HCT116 (cell line): ENCODE data around the gene KCMF1. TPM values are rescaled to one million over a fixed set of nuclear protein-coding genes. Genes with fewer than 3 reads are reported as not detected.

Experiments used
- ATAC-seq: fragments of 200-7000 bp; cut with Tn5 transposase; 2 replicates; pipeline ENCODE4 v1.9.1; 2020; ENCODE audit warnings: mild to moderate bottlenecking, moderate library complexity
- BruUV-seq: library from RNA; stranded (reverse); fragments of 400-500 nt; replicated peaks from 2 replicates; lab custom pipeline; 2021; lab: Mats Ljungman, UMichigan
- CTCF ChIA-PET: fragments of 300-600 bp; sonication (Branson Sonifier 250); formaldehyde crosslinking; loops from one replicate; lab custom pipeline; 2021; ENCODE audit warnings: antibody characterized with exemption; lab: Charles Lee
- POLR2A ChIA-PET: fragments of 300-600, 350-600 bp; sonication (Branson Sonifier 250); formaldehyde crosslinking; loops from one replicate; lab custom pipeline; 2021; ENCODE audit warnings: antibody characterized with exemption; lab: Charles Lee
- RAD21 ChIA-PET, 2 experiments: fragments of 300-600 bp; sonication (Branson Sonifier 250); formaldehyde crosslinking; loops; one replicate each; lab custom pipeline; 2023; ENCODE audit warnings: low total read pairs in 2 of 2; ENCODE audit not compliant: uncharacterized antibody in 2 of 2, unreplicated experiment in 2 of 2, low non-redundant PET in 1 of 2; lab: Charles Lee
- DNase-seq: peaks from one replicate; pipeline ENCODE4 v3.0.0-alpha.2; 2010; ENCODE audit warnings: low read depth, low spot score
- H2AFZ ChIP-seq: fragments of 200-600 bp; shearing (Covaris generic), sonication (generic); 2 replicates; pipeline ENCODE4 v1.6.1; 2017; ENCODE audit warnings: low read depth, mixed run types, mixed read lengths, antibody characterized with exemption, low read length; ENCODE audit not compliant: poor library complexity, severe bottlenecking
- H3K27ac ChIP-seq: 2 replicates; pipeline ENCODE4 v1.5.1; 2012; ENCODE audit warnings: low read depth, low read length
- H3K27me3 ChIP-seq: fragments of 200-600 bp; sonication (generic); 2 replicates; pipeline ENCODE4 v1.6.1; 2016; ENCODE audit warnings: mixed run types, low read length, mixed read lengths; ENCODE audit not compliant: insufficient read depth
- H3K36me3 ChIP-seq, 2 experiments: fragments of 200-500 bp in 1 of 2; fragments of 200-600 bp in 1 of 2; sonication (Bioruptor generic) in 1 of 2; sonication (generic) in 1 of 2; 2 replicates each; pipeline versions ENCODE4 v1.5.1 to v1.6.1; 2014 to 2016; ENCODE audit warnings: low read length in 2 of 2, inconsistent platforms in 1 of 2, mixed read lengths in 1 of 2, mixed run types in 1 of 2; ENCODE audit not compliant: insufficient read depth in 2 of 2, control insufficient read depth in 1 of 2
- H3K4me1 ChIP-seq, 2 experiments: fragments of 200-600 bp in 1 of 2; sonication (generic) in 1 of 2; 2 replicates each; pipeline versions ENCODE4 v1.5.1 to v1.6.1; 2012 to 2017; ENCODE audit warnings: low read length in 2 of 2, inconsistent platforms in 1 of 2, mild to moderate bottlenecking in 1 of 2, mixed read lengths in 1 of 2, mixed run types in 1 of 2, moderate library complexity in 1 of 2; ENCODE audit not compliant: insufficient read depth in 2 of 2, control insufficient read depth in 1 of 2
- H3K4me2 ChIP-seq: fragments of 200-600 bp; sonication (generic); 2 replicates; pipeline ENCODE4 v1.6.1; 2017; ENCODE audit warnings: mixed run types, low read length, mixed read lengths
- H3K4me3 ChIP-seq, 2 experiments: fragments of 200-600 bp in 1 of 2; sonication (generic) in 1 of 2; replicated peaks in 1 of 2; 2 replicates each; pipeline ENCODE4 v1.5.1; 2011 to 2016; ENCODE audit warnings: low read length in 2 of 2, control low read depth in 1 of 2, low read depth in 1 of 2, mild to moderate bottlenecking in 1 of 2, mixed read lengths in 1 of 2, mixed run types in 1 of 2
- H3K79me2 ChIP-seq: fragments of 200-600 bp; sonication (generic); 2 replicates; pipeline ENCODE4 v1.6.1; 2017; ENCODE audit warnings: mild to moderate bottlenecking, mixed run types, low read length, moderate library complexity, mixed read lengths; ENCODE audit not compliant: insufficient read depth
- H3K9ac ChIP-seq: fragments of 200-600 bp; sonication (generic); 2 replicates; pipeline ENCODE4 v1.6.1; 2016; ENCODE audit warnings: low read length, mixed read lengths
- H3K9me2 ChIP-seq: fragments of 200-600 bp; sonication (generic), shearing (Covaris generic); 2 replicates; pipeline ENCODE4 v1.6.1; 2017; ENCODE audit warnings: mixed run types, mild to moderate bottlenecking, moderate library complexity; ENCODE audit not compliant: insufficient read depth
- H3K9me3 ChIP-seq, 2 experiments: fragments of 200-500 bp in 1 of 2; fragments of 200-600 bp in 1 of 2; sonication (Bioruptor generic) in 1 of 2; sonication (generic) in 1 of 2; 2 replicates each; pipeline ENCODE4 v1.6.1; 2014 to 2017; ENCODE audit warnings: low read length in 2 of 2, mixed read lengths in 2 of 2, inconsistent platforms in 1 of 2, low read depth in 1 of 2, mild to moderate bottlenecking in 1 of 2, mixed run types in 1 of 2, moderate library complexity in 1 of 2; ENCODE audit not compliant: control insufficient read depth in 1 of 2, insufficient read depth in 1 of 2
- H4K20me1 ChIP-seq: fragments of 200-600 bp; sonication (generic), shearing (Covaris generic); 2 replicates; pipeline ENCODE4 v1.6.1; 2017; ENCODE audit warnings: mixed run types, mild to moderate bottlenecking, moderate library complexity; ENCODE audit not compliant: insufficient read depth
- ATF3 ChIP-seq: IDR thresholded peaks from 2 replicates; pipeline ENCODE4 v1.6.1; 2012
- CBX3 ChIP-seq: IDR thresholded peaks from 2 replicates; pipeline ENCODE4 v1.6.1; 2012; ENCODE audit warnings: low read depth
- CEBPB ChIP-seq: IDR thresholded peaks from 2 replicates; pipeline ENCODE4 v1.6.1; 2012; ENCODE audit warnings: low read depth
- CTCF ChIP-seq, 3 experiments: fragments of 200-600 bp in 1 of 3; sonication (generic) in 1 of 3; IDR thresholded peaks in 2 of 3; conservative IDR thresholded peaks in 1 of 3; 2 replicates each; pipeline ENCODE4 v1.5.1; 2012 to 2017; ENCODE audit warnings: low read depth in 2 of 3, low read length in 2 of 3, antibody characterized with exemption in 1 of 3, borderline replicate concordance in 1 of 3, control low read depth in 1 of 3, mild to moderate bottlenecking in 1 of 3, mixed read lengths in 1 of 3, mixed run types in 1 of 3, moderate library complexity in 1 of 3; ENCODE audit not compliant: insufficient read depth in 1 of 3
- EGR1 ChIP-seq: IDR thresholded peaks from 2 replicates; pipeline ENCODE4 v1.6.1; 2012; ENCODE audit warnings: low read depth
- EZH2 ChIP-seq: fragments of 200-600 bp; sonication (generic); IDR thresholded peaks from 2 replicates; pipeline ENCODE4 v1.6.1; 2017; ENCODE audit warnings: antibody characterized with exemption, mixed run types
- FOSL1 ChIP-seq: IDR thresholded peaks from 2 replicates; pipeline ENCODE4 v1.6.1; 2012; ENCODE audit warnings: low read depth
- MAX ChIP-seq: IDR thresholded peaks from 2 replicates; pipeline ENCODE4 v1.6.1; 2012
- POLR2A ChIP-seq: IDR thresholded peaks from 2 replicates; pipeline ENCODE4 v1.7.0; 2011; ENCODE audit warnings: borderline replicate concordance; ENCODE audit not compliant: insufficient read depth, insufficient read length; ENCODE audit errors: extremely low read depth
- POLR2AphosphoS5 ChIP-seq: IDR thresholded peaks from 2 replicates; pipeline ENCODE4 v1.6.1; 2011; ENCODE audit warnings: mild to moderate bottlenecking, low read depth, low read length, moderate library complexity
- REST ChIP-seq: IDR thresholded peaks from 2 replicates; pipeline ENCODE4 v1.6.1; 2012; ENCODE audit warnings: low read depth
- SIN3A ChIP-seq: IDR thresholded peaks from 2 replicates; pipeline ENCODE4 v1.6.1; 2012; ENCODE audit warnings: low read depth
- SP1 ChIP-seq: IDR thresholded peaks from 2 replicates; pipeline ENCODE4 v1.6.1; 2012; ENCODE audit warnings: low read depth
- SRF ChIP-seq: IDR thresholded peaks from 2 replicates; pipeline ENCODE4 v1.6.1; 2012; ENCODE audit warnings: low read depth
- TCF7L2 ChIP-seq: IDR thresholded peaks from 2 replicates; pipeline ENCODE4 v1.7.0; 2011; ENCODE audit warnings: borderline replicate concordance, inconsistent platforms; ENCODE audit not compliant: insufficient read depth, insufficient read length; ENCODE audit errors: extremely low read depth
- YY1 ChIP-seq: IDR thresholded peaks from 2 replicates; pipeline ENCODE4 v1.6.1; 2011; ENCODE audit warnings: low read length, low read depth, moderate library complexity, mild to moderate bottlenecking; ENCODE audit not compliant: insufficient replicate concordance; ENCODE audit errors: extremely low read depth
- ZFX ChIP-seq: fragments of 450-650 bp; IDR thresholded peaks from 2 replicates; pipeline ENCODE4 v1.6.1; 2017
- ZNF274 ChIP-seq: fragments of 200-500 bp; sonication (Bioruptor generic); IDR thresholded peaks from 2 replicates; pipeline ENCODE4 v1.6.1; 2014; ENCODE audit warnings: mild to moderate bottlenecking, low read depth, low read length, inconsistent platforms
- intact Hi-C: fragments of 100-400 bp; cut with micrococcal nuclease; formaldehyde crosslinking; loops from 2 replicates; pipeline ENCODE4 v1.10.0; 2022
- total RNA-seq: library from RNA; stranded (reverse); gene quantifications from one replicate; pipeline ENCODE4 v1.2.1, GENCODE V29; 2021; ENCODE audit not compliant: unreplicated experiment

Gene KCMF1
- total RNA-seq, 1 experiment from 2014 or later, result 119 TPM

- Histone ChIP-seq H3K27ac (peak overlapping the region; percentile 73), H3K9me2 (no peaks in the 10 kb centered on the region), H3K4me2 (peak overlapping the region; percentile 100), H3K9me3 (no peaks in the 10 kb centered on the region), H4K20me1 (no peaks in the 10 kb centered on the region), H3K27me3 (no peaks in the 10 kb centered on the region), H3K36me3 (no peaks in the 10 kb centered on the region), H2AFZ (peak overlapping the region; percentile 13), H3K4me3 (peak overlapping the region; percentile 54 to 74), H3K4me1 (peaks cover 11 to 43% of the 10 kb centered on the region in 2 experiments), H3K9ac (peak overlapping the region; percentile 88), H3K79me2 (no peaks in the 10 kb centered on the region)
- ChIA-PET POLR2A (interaction anchor here (0.5 to 9.0 kb wide), 17 partner anchors 9 to 402 kb away, joined by 3 to 163 read pairs (median 3); partner anchors contain the start of genes KCMF1, TGOLN2, TMSB10 and TRABD2A), CTCF (interaction anchor here (0.7 to 2.2 kb wide), 45 partner anchors 9 to 611 kb away, joined by 3 to 39 read pairs (median 5); partner anchors contain the start of genes SUCLG1 and TMSB10), RAD21 (interaction anchor here (0.6 to 1.7 kb wide), 11 partner anchors 17 to 296 kb away, joined by 3 to 6 read pairs (median 3); no protein-coding TSS in a partner anchor)
- DNase-seq (peak; percentile 98), ATAC-seq (peak; percentile 86)
- BruUV-seq, result TSS peak; percentile 62
- intact Hi-C loops, result loop anchor here (1.0 to 5.0 kb wide), 5 partner anchors 44 to 431 kb away; no protein-coding TSS in a partner anchor
- no peak for TF ChIP-seq ATF3
- TF ChIP-seq REST, result no peak
- no peak for TF ChIP-seq EZH2
- TF ChIP-seq TCF7L2, result peak; percentile 64
- TF ChIP-seq CTCF (IDR thresholded peaks at IDR 0.05 in 2 of 3, conservative IDR thresholded peaks at IDR 0.05 in 1 of 3; ENCODE audit: borderline replicate concordance in 1 of 3, insufficient read depth in 1 of 3, low read depth in 2 of 3, low read length in 2 of 3), result peak in 2 of 3 experiments; percentile 98 to 100; a peak in 4 of 6 replicates
- no peak for TF ChIP-seq ZNF274
- no peak for TF ChIP-seq SIN3A
- TF ChIP-seq CBX3, result no peak
- TF ChIP-seq YY1, result peak; percentile 73
- 0 out of 2 replicates have a peak, but pooled peaks have one; percentile 3 for TF ChIP-seq ZFX
- TF ChIP-seq POLR2AphosphoS5, result peak; percentile 70
- TF ChIP-seq EGR1, result no peak
- peak; percentile 23 for TF ChIP-seq POLR2A
- TF ChIP-seq CEBPB, result no peak
- no peak for TF ChIP-seq SP1
- TF ChIP-seq SRF, result no peak
- no peak for TF ChIP-seq MAX
- TF ChIP-seq FOSL1, result no peak
Measured at GRCh38 chr2:84925724-84926376, 45.1 kb upstream of the KCMF1 start.
